ENCODE data around the gene APOBR. TPM values are rescaled to one million over a fixed set of nuclear protein-coding genes. Genes with fewer than 3 reads are reported as not detected.
"Not testable (repeated sequence)": the region's sequence is repeated elsewhere in the genome, so short reads cannot be mapped to it uniquely, and the experiment has no call there.

APOBR gene
- total RNA-seq, 3 donors from 2014 or later, result 2.3 to 3.0 (median 2.7) TPM

DNA sequence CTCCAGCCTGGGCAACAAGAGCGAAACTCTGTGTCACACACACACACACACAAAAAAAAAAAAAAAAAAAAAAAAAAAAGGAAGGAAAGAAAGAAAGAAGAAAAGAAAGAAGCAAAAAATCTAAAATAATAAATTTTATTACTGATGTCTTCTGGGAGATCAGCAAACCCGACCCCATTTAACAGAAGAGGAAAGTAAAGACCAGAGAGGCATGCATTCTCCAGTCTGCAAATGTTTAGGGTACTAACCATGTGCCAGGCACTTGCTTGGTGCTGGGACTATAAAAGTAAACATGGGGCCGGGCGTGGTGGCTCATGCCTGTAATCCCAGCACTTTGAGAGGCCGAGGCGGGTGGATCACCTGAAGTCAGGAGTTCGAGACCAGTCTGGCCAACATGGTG is 51.5 kb downstream of the APOBR start:
- H3K4me3 Mint-ChIP-seq; ATAC-seq; H3K27me3 Mint-ChIP-seq (ENCODE audit: low read depth); H3K36me3 Mint-ChIP-seq (ENCODE audit: insufficient read depth); H3K4me1 Mint-ChIP-seq (ENCODE audit: low read depth); H3K9me3 Mint-ChIP-seq; DNase-seq: not testable (repeated sequence)

DNA sequence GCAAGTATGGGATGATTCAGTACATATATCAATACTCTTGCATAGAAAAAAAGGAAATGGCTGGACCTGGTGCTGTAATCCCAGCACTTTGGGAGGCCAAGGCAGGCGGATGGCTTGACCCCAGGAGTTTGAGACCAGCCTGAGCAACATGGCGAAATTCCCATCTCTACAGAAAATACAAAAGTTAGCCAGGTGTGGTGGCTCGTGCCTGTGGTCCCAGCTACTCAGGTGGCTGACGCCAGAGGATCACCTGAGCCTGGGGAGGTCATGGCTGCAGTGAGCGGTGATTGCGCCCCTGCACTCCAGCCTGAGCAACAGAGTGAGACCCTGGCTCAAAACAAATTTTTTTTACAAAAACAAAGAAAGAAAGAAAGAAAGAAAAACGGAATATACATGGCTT is 52.2 kb downstream of the APOBR start:
- no peak for ATAC-seq
- H3K27me3 Mint-ChIP-seq (ENCODE audit: low read depth), result no peaks in the 10 kb centered on the region
- DNase-seq, result no peak
- no peaks in the 10 kb centered on the region for H3K36me3 Mint-ChIP-seq (ENCODE audit: insufficient read depth)
- H3K4me3 Mint-ChIP-seq, result no peak overlapping the region
- no peaks in the 10 kb centered on the region for H3K9me3 Mint-ChIP-seq
- peaks cover 5% of the 10 kb centered on the region for H3K4me1 Mint-ChIP-seq (ENCODE audit: low read depth)

DNA sequence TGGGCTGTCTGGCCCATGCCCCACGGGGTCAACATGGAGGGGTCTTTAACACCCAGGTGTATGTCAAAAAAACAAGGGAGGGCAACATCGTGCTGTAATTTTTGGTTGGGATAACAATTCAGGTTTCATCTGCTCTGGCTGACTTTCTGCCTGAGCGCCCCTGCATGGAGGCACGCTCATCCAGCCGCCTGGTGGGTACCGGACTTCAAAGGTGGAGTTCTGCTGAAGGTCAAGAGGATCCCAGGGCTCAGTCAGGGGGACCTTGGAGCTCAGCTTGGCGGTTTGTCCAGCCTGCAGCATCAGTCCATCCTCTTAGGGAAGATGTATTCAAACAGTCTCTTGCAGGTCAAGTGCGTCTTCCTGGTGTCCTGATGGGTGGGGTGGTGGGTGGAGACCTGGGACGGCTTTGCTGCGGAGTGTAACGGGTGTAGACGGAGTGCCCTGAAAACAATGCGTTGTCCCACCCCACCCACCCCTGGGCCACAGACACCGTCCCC is 53.9 kb downstream of the APOBR start:
- H3K27me3 Mint-ChIP-seq (ENCODE audit: low read depth), result no peaks in the 10 kb centered on the region
- DNase-seq, result no peak
- peaks cover 5% of the 10 kb centered on the region for H3K4me1 Mint-ChIP-seq (ENCODE audit: low read depth)
- ATAC-seq, result no peak
- H3K4me3 Mint-ChIP-seq, result no peak overlapping the region
- no peaks in the 10 kb centered on the region for H3K9me3 Mint-ChIP-seq
- H3K36me3 Mint-ChIP-seq (ENCODE audit: insufficient read depth), result no peaks in the 10 kb centered on the region

Other genes with a start within 250 kb of the APOBR start
- gene SBK1, start 202.1 kb upstream of the APOBR start, total RNA-seq, result 1 to 10 TPM; 1.4 to 1.5 (median 1.5) TPM
- gene NPIPB6, start 131.1 kb upstream of the APOBR start, total RNA-seq, result 1 to 10 TPM in 1 of 3 donors, under 1 TPM in 1, not detected in 1; 0.81 to 1.4 TPM
- gene EIF3CL, start 90.8 kb upstream of the APOBR start, total RNA-seq, result 100 to 1,000 TPM; 148 to 270 (median 236) TPM
- gene NPIPB7, start 22.3 kb upstream of the APOBR start, total RNA-seq, result not detected
- gene CLN3, start 2.6 kb upstream of the APOBR start, total RNA-seq, result 10 to 100 TPM; 25.9 to 26.0 (median 25.9) TPM
- gene IL27, start 12.2 kb downstream of the APOBR start, total RNA-seq, result under 1 TPM in 2 of 3 donors, not detected in 1; 0.21 to 0.41 TPM
- gene NUPR1, start 44.3 kb downstream of the APOBR start, total RNA-seq, result under 1 TPM; 0.28 to 0.63 (median 0.37) TPM
- 10 to 100 TPM; 40.3 to 44.5 (median 42.1) TPM for gene SGF29, start 59.3 kb downstream of the APOBR start, total RNA-seq
- not detected for gene SULT1A2, start 102.4 kb downstream of the APOBR start, total RNA-seq
- gene SULT1A1, start 115.4 kb downstream of the APOBR start, total RNA-seq, result 1 to 10 TPM; 4.8 to 5.5 (median 5.0) TPM
- under 1 TPM in 1 of 3 donors, not detected in 2; 0.26 TPM for gene NPIPB8, start 143.4 kb downstream of the APOBR start, total RNA-seq
- gene EIF3C, start 216.8 kb downstream of the APOBR start, total RNA-seq, result 1,000 to 10,000 TPM; 1,034 to 1,401 (median 1,284) TPM

All from activated T-cell treated with anti-CD3 and anti-CD28 coated beads, Interleukin-2, amount 50 U/mL, for 4 hours (primary cell).